ENCODE results near the gene BEGAIN. TPM values are rescaled to one million over a fixed set of nuclear protein-coding genes. Genes with fewer than 3 reads are reported as not detected.

Gene BEGAIN
- total and polyA plus RNA-seq, 5 experiments from 2014 or later: 0.25 to 1.5 (median 0.84) TPM; not detected in 1

- no peaks in the 10 kb centered on the region for H3K9me3 Mint-ChIP-seq
These were observed 20.6 kb downstream of the BEGAIN start for GRCh38 chr14:100566586-100566985.

GRCh38 chr14:100566119-100566518 lies 21.1 kb downstream of the BEGAIN start:
- no peak for DNase-seq
- H3K27me3 Mint-ChIP-seq: peaks cover 0 to 40% (median 14%) of the 10 kb centered on the region in 5 donors
- H3K27ac Mint-ChIP-seq: no peak overlapping the region
- POLR2A ChIA-PET: no interaction called here
- peak overlapping the region in 6 of 10 donors; percentile 22 to 79 (median 56) for H3K4me3 Mint-ChIP-seq
- no peak for ATAC-seq
- H3K4me1 Mint-ChIP-seq: peaks cover 3 to 8% (median 4%) of the 10 kb centered on the region in 4 donors
- no peaks in the 10 kb centered on the region for H3K9me3 Mint-ChIP-seq
- peaks cover 0 to 3% (median 0%) of the 10 kb centered on the region in 3 donors for H3K36me3 Mint-ChIP-seq

More at GRCh38 chr14:100566586-100566985, 20.6 kb downstream of the BEGAIN start:
- Mint-ChIP-seq H3K36me3 (peaks cover 0 to 3% (median 0%) of the 10 kb centered on the region in 3 donors), H3K27me3 (peaks cover 0 to 44% (median 16%) of the 10 kb centered on the region in 5 donors), H3K27ac (no peak overlapping the region), H3K4me3 (peak overlapping the region in 8 of 10 donors; percentile 15 to 79 (median 66)), H3K4me1 (peaks cover 3 to 8% (median 4%) of the 10 kb centered on the region in 4 donors)
- DNase-seq (no peak), ATAC-seq (no peak)
- POLR2A ChIA-PET: interaction anchor here (3.7 kb wide), 1 partner anchor 19 kb away, joined by 17 read pairs; no protein-coding TSS in a partner anchor

- H3K4me1 Mint-ChIP-seq: peaks cover 3 to 8% (median 4%) of the 10 kb centered on the region in 4 donors
- ATAC-seq (no peak), DNase-seq (no peak)
- no peaks in the 10 kb centered on the region for H3K9me3 Mint-ChIP-seq
- peaks cover 0 to 38% (median 12%) of the 10 kb centered on the region in 5 donors for H3K27me3 Mint-ChIP-seq
- POLR2A ChIA-PET: interaction anchor here (1.1 kb wide), 1 partner anchor 20 kb away, joined by 3 read pairs; no protein-coding TSS in a partner anchor
- H3K4me3 Mint-ChIP-seq: peak overlapping the region in 2 of 10 donors; percentile 22 to 72
- H3K27ac Mint-ChIP-seq: no peak overlapping the region
- peaks cover 0 to 3% (median 0%) of the 10 kb centered on the region in 3 donors for H3K36me3 Mint-ChIP-seq
These were observed 21.6 kb downstream of the BEGAIN start for GRCh38 chr14:100565650-100566049.

GRCh38 chr14:100564512-100564911 lies 22.7 kb downstream of the BEGAIN start:
- no peaks in the 10 kb centered on the region for H3K9me3 Mint-ChIP-seq
- no peak overlapping the region for H3K4me3 Mint-ChIP-seq
- peak overlapping the region in 2 of 10 donors; percentile 3 to 60 for H3K27ac Mint-ChIP-seq
- H3K4me1 Mint-ChIP-seq: peaks cover 3 to 5% (median 4%) of the 10 kb centered on the region in 4 donors
- DNase-seq (no peak), ATAC-seq (no peak)
- H3K27me3 Mint-ChIP-seq: peaks cover 0 to 30% (median 8%) of the 10 kb centered on the region in 5 donors
- POLR2A ChIA-PET: interaction anchor here (0.5 to 1.1 kb wide), 2 partner anchors 18 to 227 kb away, joined by 3 read pairs; no protein-coding TSS in a partner anchor
- H3K36me3 Mint-ChIP-seq: peaks cover 0 to 3% (median 0%) of the 10 kb centered on the region in 3 donors

- DNase-seq (no peak), ATAC-seq (no peak)
- H3K36me3 Mint-ChIP-seq: no peaks in the 10 kb centered on the region
- H3K9me3 Mint-ChIP-seq: no peaks in the 10 kb centered on the region
- no peak overlapping the region for H3K4me3 Mint-ChIP-seq
- H3K4me1 Mint-ChIP-seq: peaks cover 2 to 7% (median 4%) of the 10 kb centered on the region in 4 donors
- peaks cover 0 to 25% (median 6%) of the 10 kb centered on the region in 5 donors for H3K27me3 Mint-ChIP-seq
- peak overlapping the region in 1 of 10 donors; percentile 19 for H3K27ac Mint-ChIP-seq
- POLR2A ChIA-PET: no interaction called here
These were observed 24.5 kb downstream of the BEGAIN start for GRCh38 chr14:100562751-100563150.

- no peaks in the 10 kb centered on the region for H3K9me3 Mint-ChIP-seq
- peaks cover 0 to 11% (median 6%) of the 10 kb centered on the region in 4 donors for H3K4me1 Mint-ChIP-seq
- no peak overlapping the region for H3K27ac Mint-ChIP-seq
- H3K4me3 Mint-ChIP-seq: no peak overlapping the region
- peaks cover 0 to 15% (median 6%) of the 10 kb centered on the region in 5 donors for H3K27me3 Mint-ChIP-seq
- no peaks in the 10 kb centered on the region for H3K36me3 Mint-ChIP-seq
- ATAC-seq (no peak), DNase-seq (no peak)
- POLR2A ChIA-PET: no interaction called here
These were observed 26.2 kb downstream of the BEGAIN start for GRCh38 chr14:100561005-100561404.

- no peaks in the 10 kb centered on the region for H3K9me3 Mint-ChIP-seq
- POLR2A ChIA-PET: no interaction called here
- H3K4me3 Mint-ChIP-seq: no peak overlapping the region
- no peak overlapping the region for H3K27ac Mint-ChIP-seq
- peaks cover 0 to 11% (median 4%) of the 10 kb centered on the region in 5 donors for H3K27me3 Mint-ChIP-seq
- peaks cover 0 to 11% (median 6%) of the 10 kb centered on the region in 4 donors for H3K4me1 Mint-ChIP-seq
- H3K36me3 Mint-ChIP-seq: no peaks in the 10 kb centered on the region
- ATAC-seq: no peak
- DNase-seq: no peak
These were observed 26.7 kb downstream of the BEGAIN start for GRCh38 chr14:100560471-100560870.

- Mint-ChIP-seq H3K4me3 (no peak overlapping the region), H3K36me3 (no peaks in the 10 kb centered on the region), H3K27me3 (peaks cover 0 to 3% (median 0%) of the 10 kb centered on the region in 5 donors), H3K27ac (no peak overlapping the region), H3K9me3 (no peaks in the 10 kb centered on the region), H3K4me1 (peaks cover 0 to 11% (median 7%) of the 10 kb centered on the region in 4 donors)
- DNase-seq (no peak), ATAC-seq (no peak)
- POLR2A ChIA-PET: interaction anchor here (1.2 kb wide), 1 partner anchor 10 kb away, joined by 3 read pairs; no protein-coding TSS in a partner anchor
These were observed 27.8 kb downstream of the BEGAIN start for GRCh38 chr14:100559455-100559854.

GRCh38 chr14:100558966-100559365 lies 28.3 kb downstream of the BEGAIN start:
- no peak overlapping the region for H3K27ac Mint-ChIP-seq
- peaks cover 0 to 3% (median 0%) of the 10 kb centered on the region in 5 donors for H3K27me3 Mint-ChIP-seq
- DNase-seq (no peak), ATAC-seq (no peak)
- no peaks in the 10 kb centered on the region for H3K9me3 Mint-ChIP-seq
- H3K4me1 Mint-ChIP-seq: peaks cover 0 to 11% (median 8%) of the 10 kb centered on the region in 4 donors
- no peaks in the 10 kb centered on the region for H3K36me3 Mint-ChIP-seq
- POLR2A ChIA-PET: interaction anchor here (1.2 kb wide), 1 partner anchor 9 kb away, joined by 3 read pairs; no protein-coding TSS in a partner anchor
- no peak overlapping the region for H3K4me3 Mint-ChIP-seq

GRCh38 chr14:100558226-100558625 lies 29.0 kb downstream of the BEGAIN start:
- Mint-ChIP-seq H3K36me3 (no peaks in the 10 kb centered on the region), H3K27me3 (peaks cover 0 to 3% (median 0%) of the 10 kb centered on the region in 5 donors), H3K4me1 (peaks cover 0 to 11% (median 8%) of the 10 kb centered on the region in 4 donors), H3K4me3 (no peak overlapping the region), H3K9me3 (no peaks in the 10 kb centered on the region), H3K27ac (peak overlapping the region in 1 of 10 donors; percentile 82)
- POLR2A ChIA-PET: no interaction called here
- DNase-seq: no peak
- ATAC-seq: no peak

- no peaks in the 10 kb centered on the region for H3K36me3 Mint-ChIP-seq
- peak overlapping the region in 4 of 10 donors; percentile 19 to 82 (median 47) for H3K27ac Mint-ChIP-seq
- H3K27me3 Mint-ChIP-seq: peaks cover 0 to 3% (median 0%) of the 10 kb centered on the region in 5 donors
- ATAC-seq: no peak
- H3K4me3 Mint-ChIP-seq: no peak overlapping the region
- POLR2A ChIA-PET: no interaction called here
- H3K4me1 Mint-ChIP-seq: peaks cover 0 to 11% (median 8%) of the 10 kb centered on the region in 4 donors
- DNase-seq: no peak
- H3K9me3 Mint-ChIP-seq: no peaks in the 10 kb centered on the region
These were observed 29.6 kb downstream of the BEGAIN start for GRCh38 chr14:100557658-100558057.

- ATAC-seq: no peak
- no peak overlapping the region for H3K27ac Mint-ChIP-seq
- no peaks in the 10 kb centered on the region for H3K9me3 Mint-ChIP-seq
- no peak overlapping the region for H3K4me3 Mint-ChIP-seq
- no peak for DNase-seq
- no peaks in the 10 kb centered on the region for H3K36me3 Mint-ChIP-seq
- H3K4me1 Mint-ChIP-seq: peaks cover 0 to 11% (median 8%) of the 10 kb centered on the region in 4 donors
- H3K27me3 Mint-ChIP-seq: peaks cover 0 to 3% (median 0%) of the 10 kb centered on the region in 5 donors
- POLR2A ChIA-PET: no interaction called here
These were observed 30.2 kb downstream of the BEGAIN start for GRCh38 chr14:100556936-100557505.

GRCh38 chr14:100556140-100556475 lies 31.1 kb downstream of the BEGAIN start:
- Mint-ChIP-seq H3K36me3 (no peaks in the 10 kb centered on the region), H3K9me3 (no peaks in the 10 kb centered on the region), H3K27me3 (peaks cover 0 to 3% (median 0%) of the 10 kb centered on the region in 5 donors), H3K27ac (no peak overlapping the region), H3K4me3 (no peak overlapping the region), H3K4me1 (peaks cover 0 to 11% (median 8%) of the 10 kb centered on the region in 4 donors)
- no peak for DNase-seq
- POLR2A ChIA-PET: no interaction called here
- ATAC-seq: no peak
